Measurements from ENCODE around the gene ROR1.

DNA sequence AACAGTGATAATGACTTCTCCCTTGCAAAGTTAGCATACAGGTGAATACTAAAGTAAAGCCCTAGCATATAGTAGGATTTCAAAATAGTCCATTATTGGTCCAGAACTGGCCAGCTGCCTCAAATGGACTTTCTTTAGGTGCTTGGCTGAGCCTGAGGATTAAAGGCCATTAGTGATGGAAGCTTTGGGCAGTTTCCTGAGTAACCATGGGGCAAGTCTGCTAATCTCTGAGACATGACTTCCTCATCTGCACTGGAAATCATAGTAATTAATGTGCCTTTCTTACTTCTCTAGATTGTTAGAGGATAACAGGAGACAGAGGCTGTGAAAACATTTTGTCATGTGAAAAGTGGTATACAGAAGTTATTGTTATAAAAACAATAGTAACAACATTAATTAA, 273.1 kb downstream of the ROR1 start:
- TF ChIP-seq, protein P1, sequence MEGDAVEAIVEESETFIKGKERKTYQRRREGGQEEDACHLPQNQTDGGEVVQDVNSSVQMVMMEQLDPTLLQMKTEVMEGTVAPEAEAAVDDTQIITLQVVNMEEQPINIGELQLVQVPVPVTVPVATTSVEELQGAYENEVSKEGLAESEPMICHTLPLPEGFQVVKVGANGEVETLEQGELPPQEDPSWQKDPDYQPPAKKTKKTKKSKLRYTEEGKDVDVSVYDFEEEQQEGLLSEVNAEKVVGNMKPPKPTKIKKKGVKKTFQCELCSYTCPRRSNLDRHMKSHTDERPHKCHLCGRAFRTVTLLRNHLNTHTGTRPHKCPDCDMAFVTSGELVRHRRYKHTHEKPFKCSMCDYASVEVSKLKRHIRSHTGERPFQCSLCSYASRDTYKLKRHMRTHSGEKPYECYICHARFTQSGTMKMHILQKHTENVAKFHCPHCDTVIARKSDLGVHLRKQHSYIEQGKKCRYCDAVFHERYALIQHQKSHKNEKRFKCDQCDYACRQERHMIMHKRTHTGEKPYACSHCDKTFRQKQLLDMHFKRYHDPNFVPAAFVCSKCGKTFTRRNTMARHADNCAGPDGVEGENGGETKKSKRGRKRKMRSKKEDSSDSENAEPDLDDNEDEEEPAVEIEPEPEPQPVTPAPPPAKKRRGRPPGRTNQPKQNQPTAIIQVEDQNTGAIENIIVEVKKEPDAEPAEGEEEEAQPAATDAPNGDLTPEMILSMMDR (CRISPR knock-in tag; IDR thresholded peaks at IDR 0.05): no peak
- TF ChIP-seq RFX5 (IDR thresholded peaks at IDR 0.05; ENCODE audit: low read depth, low read length): no peak

All from HepG2 (cell line).